Epithelial cell of proximal tubule (primary cell): ENCODE data around the gene AP1S3. TPM values are rescaled to one million over a fixed set of nuclear protein-coding genes. Genes with fewer than 3 reads are reported as not detected.

Experiments
- DNase-seq: peaks from one replicate; pipeline ENCODE4 v3.0.0-alpha.2; 2011; ENCODE audit warnings: low read depth
- H3K4me3 ChIP-seq: 2 replicates; pipeline ENCODE4 v1.5.1; 2011; ENCODE audit warnings: low read depth, mild to moderate bottlenecking, low read length
- CTCF ChIP-seq: conservative IDR thresholded peaks from 2 replicates; pipeline ENCODE4 v1.5.1; 2012; ENCODE audit warnings: low read depth, mild to moderate bottlenecking, low read length
- total RNA-seq: library from RNA; depleted of rRNA; stranded (reverse); fragments of >200 nt; gene quantifications from 2 replicates; pipeline ENCODE4 v1.2.3, GENCODE V29; 2015

AP1S3 gene
- total RNA-seq, 1 donor from 2014 or later, result 28.8 TPM

GRCh38 chr2:223835701-223836532 is 1.5 kb downstream of the AP1S3 start:
- no peak for TF ChIP-seq CTCF
- DNase-seq, result no peak
- H3K4me3 ChIP-seq, result peak overlapping the region; percentile 74

- no peak for TF ChIP-seq CTCF
- H3K4me3 ChIP-seq, result peak overlapping the region; percentile 23
- DNase-seq, result no peak
Observed at GRCh38 chr2:223834431-223834830, 3.0 kb downstream of the AP1S3 start.

- no peak for TF ChIP-seq CTCF
- peak overlapping the region; percentile 16 for H3K4me3 ChIP-seq
- no peak for DNase-seq
Observed at GRCh38 chr2:223832241-223832903, 5.0 kb downstream of the AP1S3 start.

- DNase-seq, result no peak
- no peak for TF ChIP-seq CTCF
- no peak overlapping the region for H3K4me3 ChIP-seq
Observed at GRCh38 chr2:223829128-223829527, 8.3 kb downstream of the AP1S3 start.

GRCh38 chr2:223828314-223828713 is 9.1 kb downstream of the AP1S3 start:
- H3K4me3 ChIP-seq, result no peak overlapping the region
- TF ChIP-seq CTCF, result peak; percentile 7
- no peak for DNase-seq

- TF ChIP-seq CTCF, result no peak
- H3K4me3 ChIP-seq, result no peak overlapping the region
- DNase-seq, result no peak
Observed at GRCh38 chr2:223826995-223827394, 10.4 kb downstream of the AP1S3 start.
